HG03432 (cell line): Measurements from ENCODE around the gene PYGM.
A peak's percentile ranks its signal among the peaks of the same experiment; 100 is the strongest.

Experiments used
- ATAC-seq: cut with Tn5 transposase; IDR thresholded peaks from one replicate; pipeline ENCODE4 v1.9.1; 2021; ENCODE audit warnings: mild to moderate bottlenecking, moderate library complexity; ENCODE audit not compliant: unreplicated experiment

PYGM gene

GRCh38 chr11:64741375-64742086 is 18.2 kb downstream of the PYGM start:
- ATAC-seq, result no peak

DNA sequence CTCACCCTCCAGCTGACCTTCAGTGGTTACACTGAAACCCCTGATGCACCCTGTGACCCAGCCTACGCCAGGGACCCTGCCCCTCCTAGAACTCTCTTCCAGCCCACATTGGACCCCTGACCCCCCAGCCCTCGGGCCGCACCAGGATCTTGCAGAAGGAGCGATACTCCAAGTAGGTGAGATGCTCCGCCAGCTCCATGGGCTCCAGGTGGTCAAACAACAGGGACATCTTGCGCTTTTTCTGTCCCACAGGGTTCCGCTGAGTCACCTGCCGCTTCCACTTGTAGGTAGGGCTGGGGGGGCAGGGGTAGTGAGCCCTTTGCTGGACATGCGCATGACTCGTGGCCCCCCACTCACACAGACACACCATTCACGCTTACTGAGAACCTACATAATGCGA is 19.9 kb downstream of the PYGM start:
- ATAC-seq, result no peak

DNA sequence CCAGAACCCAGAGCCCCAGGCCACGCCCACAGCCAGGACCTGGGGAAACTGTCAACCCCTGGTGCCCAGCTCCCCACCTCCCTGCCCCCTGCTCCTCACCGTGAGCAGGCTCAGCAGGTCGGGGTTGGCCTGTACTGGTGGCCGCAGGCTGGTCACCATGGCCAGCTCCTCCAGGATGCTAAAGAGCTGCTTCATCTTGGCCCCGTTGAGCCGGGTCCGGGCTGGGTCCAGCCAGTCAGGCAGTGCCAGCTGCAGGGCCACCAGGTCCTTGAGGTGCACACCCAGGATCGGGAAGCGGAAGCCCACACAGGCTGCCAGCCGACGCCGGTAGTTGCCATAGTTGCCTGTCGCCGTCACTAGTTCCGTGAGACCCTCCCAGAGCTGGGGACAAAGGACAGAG is 23.1 kb downstream of the PYGM start:
- ATAC-seq, result no peak

DNA sequence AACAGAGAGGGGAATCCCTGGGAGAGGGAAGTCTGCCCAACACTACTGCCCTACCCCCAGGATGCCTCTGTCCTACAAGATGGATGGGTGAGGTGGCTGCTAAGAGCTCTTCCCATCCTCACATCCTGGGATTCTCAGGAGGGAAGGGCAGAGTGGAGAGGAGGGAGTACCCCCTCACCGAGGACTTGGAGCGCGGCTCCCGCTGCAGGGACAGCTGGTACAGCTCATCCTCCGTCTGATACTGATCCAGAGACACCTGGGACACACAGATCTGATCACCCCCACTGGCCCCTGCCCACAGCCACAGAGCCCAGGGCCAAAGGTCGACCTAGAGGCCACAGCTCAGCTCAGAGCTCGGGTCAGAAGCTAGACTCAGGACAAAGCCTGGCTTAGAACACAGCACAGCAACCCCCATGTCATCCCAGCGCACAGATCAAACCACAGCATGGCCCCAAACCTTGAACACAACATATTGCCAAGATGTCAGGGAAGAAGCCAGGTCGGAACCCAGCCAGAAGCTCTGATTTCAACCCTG is 24.0 kb downstream of the PYGM start:
- no peak for ATAC-seq

DNA sequence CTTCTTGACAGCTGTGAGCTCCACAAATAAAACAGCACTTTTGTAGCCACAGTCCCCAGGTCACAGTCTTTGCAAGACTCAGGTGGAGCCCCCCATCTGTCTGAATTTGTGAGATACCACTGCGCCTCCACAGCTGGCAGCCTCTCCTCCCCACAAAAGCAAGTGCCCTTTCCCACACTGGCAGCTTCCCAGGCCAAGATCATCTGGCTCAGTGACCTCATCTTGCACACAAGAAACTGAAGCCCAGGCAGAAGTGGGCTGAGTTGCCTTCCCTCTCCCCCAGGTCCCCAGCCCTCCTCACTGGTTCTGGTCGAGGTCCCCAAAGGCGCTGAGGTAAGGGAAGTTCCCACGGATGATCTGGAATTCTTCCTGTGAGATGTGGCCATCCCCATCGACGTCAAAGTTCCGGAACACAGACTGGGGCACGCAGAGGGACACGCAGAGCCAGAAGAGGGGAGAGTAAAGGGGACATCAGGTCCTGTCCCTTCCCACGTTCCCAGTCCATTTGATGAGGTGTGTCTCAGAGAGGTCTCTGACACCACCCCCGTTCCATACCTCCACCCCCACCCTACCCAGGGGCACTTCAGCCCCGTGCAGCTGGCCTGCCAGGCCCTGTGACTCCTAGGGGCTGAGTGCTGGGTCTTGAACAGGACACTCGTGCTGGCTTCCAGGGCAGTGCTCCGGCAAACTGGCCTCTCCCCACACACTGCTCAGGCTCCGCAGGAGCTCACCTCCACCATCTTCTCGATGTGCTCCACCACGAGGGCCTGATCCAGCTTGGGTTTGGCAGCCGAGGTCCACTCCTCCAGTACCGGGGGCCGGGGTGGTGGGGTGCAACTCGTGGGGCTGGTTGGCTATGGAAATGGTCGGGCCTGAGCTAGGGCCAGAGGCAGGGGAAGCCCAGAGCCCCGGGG is 24.7 kb downstream of the PYGM start:
- no peak for ATAC-seq

DNA sequence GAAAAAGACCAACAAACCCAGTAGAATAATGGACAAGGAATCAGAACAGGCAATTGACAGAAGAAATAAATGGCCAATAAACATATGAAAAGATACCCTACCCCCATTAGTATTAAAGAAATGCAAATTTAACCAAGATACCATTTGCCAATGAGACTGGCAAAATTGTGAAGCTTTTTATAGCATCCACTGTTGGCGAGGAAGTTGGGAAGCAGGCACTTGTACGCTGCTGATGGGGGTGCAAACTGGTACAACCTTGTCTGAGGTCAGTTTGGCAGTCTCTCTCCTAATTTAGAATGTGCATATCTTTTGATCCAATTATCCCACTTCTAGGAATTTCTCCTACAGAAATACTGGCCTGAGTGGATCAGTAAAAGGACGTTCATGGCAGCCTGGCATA is 28.2 kb downstream of the PYGM start:
- no peak for ATAC-seq

GRCh38 chr11:64729851-64730382 is 29.9 kb downstream of the PYGM start:
- no peak for ATAC-seq

DNA sequence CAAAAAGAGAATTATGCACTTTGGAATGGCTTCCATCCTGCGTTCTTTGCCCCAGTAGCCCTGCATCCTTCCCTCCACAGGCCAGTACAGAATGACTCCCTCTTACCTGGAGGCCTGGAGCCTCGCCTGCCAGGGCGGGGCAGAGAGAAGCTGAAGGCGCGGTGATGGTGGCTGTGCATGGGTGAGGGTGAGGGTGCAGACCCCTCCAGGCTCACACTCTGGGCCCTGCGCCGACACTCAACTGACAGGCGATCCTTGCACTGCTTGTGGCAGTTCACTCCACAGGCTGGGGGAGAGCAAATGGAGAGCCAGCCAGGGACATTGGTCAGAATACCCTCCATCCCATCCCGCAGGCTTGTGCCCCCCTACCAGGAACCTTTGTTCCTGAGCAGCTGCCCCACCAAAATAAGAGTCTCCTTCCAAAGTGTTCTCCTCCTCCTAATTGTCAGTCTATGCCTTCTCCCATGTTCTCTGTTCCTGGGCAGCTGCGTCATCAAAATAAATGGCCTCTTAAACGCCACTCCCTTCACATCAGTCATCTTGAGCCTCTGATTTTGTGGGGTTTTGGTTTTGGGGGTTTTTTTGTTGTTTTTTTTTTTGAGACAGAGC is 30.9 kb downstream of the PYGM start:
- no peak for ATAC-seq

DNA sequence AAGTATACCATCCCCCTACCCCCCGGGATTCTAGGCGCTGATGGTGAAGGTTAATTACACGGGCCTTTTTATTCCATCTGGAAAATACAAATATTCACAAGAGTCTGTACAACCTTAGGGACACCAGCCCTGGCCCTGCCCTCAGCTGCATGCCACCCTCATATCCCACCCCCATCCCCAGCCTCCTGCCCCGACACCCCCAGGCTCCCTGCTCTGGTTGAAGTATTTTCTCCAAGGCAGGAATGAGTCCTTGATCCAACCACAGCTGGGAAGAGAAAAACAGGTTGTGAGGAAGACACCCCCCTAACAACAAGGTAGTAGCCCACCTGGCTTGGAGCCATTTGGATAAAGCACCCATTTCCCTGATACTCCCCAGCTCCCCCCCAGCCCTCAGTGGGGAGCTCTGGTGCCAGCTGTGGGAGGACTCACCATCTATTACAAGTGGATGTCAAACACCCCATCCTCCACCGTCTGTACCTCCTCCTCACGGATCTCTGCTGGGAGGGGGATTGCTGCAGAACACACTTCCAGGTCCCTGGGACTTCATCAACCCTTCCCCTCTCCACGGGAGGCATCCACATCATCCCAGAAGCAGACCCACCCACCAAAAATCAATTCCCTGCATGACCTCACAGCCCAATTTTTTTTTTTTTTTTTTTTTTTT is 32.8 kb downstream of the PYGM start:
- no peak for ATAC-seq

DNA sequence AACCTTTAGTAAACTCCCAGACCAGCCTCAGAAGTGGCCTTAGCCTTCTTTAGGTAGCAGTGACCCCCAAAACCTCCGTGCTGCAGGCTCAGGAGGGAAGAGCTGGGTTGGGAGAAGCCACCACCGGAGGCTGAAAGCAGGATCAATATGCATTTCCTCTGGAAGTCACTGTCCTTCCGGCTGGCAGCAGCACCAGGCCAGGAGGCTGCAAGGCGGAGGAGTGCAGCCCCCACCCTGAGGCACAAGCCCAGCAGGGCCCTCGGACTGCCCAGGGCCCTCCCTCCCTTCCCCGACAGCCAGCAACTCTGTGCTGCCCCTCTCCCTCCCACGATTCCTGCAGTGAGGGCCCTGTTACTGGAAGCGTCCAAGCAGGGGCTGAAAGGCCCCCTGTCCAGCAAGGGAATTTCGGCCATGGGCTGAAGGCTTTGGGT is 33.5 kb downstream of the PYGM start:
- ATAC-seq, result no peak

- no peak for ATAC-seq
Observed at GRCh38 chr11:64724863-64725532, 34.8 kb downstream of the PYGM start.

DNA sequence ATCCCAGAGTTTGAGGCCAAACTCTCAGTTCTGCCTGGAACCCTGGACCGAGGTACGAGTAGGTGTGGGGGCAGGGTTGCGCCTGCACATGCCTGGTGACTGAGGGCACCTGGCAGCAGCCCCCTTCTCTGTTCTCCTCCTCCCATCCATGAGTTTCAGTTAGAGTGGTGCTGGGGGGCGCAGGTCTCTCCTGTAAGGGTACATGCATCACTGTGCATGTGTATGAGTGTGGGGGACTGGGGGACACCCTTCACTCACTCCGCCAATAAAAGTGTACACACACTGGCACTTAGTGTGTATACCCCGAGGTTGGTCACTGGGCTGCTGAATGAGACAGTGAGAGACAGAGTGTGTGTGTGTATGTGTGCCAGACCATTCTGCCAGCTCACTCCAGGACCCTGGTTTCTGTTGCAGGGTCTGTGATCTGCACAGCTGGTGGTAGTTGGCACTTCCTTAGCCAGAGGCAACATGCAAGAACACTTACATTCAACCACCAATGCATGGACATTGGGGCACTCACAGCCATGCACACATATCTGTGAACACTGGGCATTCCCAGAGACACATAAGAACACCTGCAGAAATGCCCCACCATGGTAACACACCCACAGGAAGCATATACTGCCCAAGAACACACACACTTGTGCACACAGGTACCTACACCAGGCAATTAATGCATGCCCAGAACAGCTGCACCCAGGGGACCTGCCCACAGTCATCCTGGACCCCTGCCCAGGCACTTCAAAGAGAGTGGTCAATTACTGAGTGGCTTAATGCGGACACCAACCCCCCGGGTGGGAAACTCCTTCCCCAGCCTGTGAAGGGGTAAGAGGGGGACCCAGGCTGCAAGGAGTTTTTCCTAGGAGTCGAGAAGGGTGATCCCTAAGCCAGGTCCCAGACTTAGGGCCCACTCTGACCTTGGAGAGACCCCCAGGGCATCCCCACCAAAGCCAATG is 35.6 kb downstream of the PYGM start:
- peak; percentile 15 for ATAC-seq

DNA sequence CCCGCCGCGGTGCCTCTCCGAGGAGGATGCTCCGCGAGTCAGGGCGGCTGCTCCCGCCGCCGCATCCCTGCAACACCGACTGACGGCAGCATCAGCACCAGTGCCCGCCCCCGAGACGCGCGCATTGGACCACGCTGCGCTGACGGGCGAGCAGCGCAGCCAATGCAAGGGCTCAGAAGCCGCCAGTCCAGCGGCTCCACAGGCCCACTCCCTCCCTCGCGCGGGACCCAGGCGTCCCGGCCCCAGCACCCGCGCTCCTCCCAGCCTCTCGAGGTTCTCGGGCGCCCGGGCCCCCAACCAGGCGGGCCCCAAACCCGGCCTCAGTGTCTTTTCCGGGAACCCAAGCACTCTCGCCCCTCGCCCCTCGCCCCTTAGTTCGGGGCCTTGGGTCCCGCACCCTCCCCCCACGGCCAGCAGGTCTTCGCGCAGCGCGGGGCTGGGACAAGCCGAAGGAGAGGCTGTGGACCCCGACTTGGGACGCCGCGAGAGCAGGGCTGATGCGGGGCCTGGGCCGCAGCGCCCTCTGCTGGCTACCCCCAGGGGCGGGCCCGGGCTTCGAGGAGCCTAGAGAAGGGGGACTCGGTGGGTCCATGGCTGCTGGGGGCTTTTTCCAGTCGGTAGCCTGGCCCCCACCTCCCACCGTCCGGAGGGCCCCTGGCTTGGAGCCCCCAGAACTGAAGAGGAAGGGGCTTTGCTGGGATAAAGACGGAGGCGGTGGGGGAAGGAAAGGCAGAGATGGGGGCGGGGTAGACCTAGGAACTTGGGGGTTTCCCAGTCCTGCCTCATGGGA is 36.5 kb downstream of the PYGM start, which contains the start of gene NRXN2:
Gene NRXN2 (minus strand): TSS at position 81 of the 790 bp plus-strand sequence. CDS start 9,498 bp downstream, outside the sequence.
- ATAC-seq, result peak; percentile 81

DNA sequence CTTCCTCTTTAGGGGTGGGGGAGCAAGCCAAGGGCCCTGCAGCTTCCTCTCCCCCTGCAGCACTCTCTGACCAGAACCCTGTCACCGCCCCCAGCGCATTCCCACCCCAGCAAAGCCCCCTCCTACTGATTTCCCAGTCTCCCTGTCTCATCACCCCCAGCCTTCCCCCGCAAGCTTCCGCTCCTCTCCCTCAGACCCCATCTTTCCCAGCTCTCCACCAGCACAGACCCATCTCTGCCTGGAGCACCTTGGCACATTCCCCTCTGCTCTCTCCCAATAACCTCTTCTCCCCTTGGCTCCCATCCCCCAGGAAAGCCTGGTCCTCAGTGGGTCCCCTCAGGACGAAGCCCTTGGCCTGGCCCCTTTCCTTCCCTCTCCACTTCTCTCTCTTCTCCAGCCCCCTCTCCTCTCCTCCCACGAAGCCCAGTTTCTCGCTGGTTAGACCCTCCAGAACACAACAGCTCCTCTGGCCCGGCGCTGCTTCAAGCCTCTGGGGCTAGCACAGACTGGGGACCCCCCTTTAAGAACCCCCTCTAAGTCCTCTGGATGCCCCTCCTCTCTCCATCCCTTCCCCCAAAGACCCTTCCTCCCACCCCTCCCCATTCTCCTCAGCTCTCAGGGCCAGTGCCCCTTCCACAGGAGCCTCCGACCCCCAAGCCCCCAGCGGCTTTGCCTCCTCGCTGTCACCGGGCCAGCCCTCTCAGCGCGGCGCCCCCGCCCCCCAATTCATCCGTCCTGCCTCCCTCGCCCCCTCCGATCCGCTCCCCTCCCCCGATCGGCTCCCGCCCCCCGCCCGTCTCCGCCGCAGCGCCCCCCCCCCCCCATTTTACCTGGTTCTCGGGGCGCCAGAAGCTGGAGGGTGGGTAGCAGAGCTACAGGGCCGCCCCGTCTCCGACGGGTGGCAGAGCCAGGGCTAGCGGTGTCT is 37.4 kb downstream of the PYGM start:
- no peak for ATAC-seq

GRCh38 chr11:64721359-64721699 is 38.4 kb downstream of the PYGM start:
- no peak for ATAC-seq

DNA sequence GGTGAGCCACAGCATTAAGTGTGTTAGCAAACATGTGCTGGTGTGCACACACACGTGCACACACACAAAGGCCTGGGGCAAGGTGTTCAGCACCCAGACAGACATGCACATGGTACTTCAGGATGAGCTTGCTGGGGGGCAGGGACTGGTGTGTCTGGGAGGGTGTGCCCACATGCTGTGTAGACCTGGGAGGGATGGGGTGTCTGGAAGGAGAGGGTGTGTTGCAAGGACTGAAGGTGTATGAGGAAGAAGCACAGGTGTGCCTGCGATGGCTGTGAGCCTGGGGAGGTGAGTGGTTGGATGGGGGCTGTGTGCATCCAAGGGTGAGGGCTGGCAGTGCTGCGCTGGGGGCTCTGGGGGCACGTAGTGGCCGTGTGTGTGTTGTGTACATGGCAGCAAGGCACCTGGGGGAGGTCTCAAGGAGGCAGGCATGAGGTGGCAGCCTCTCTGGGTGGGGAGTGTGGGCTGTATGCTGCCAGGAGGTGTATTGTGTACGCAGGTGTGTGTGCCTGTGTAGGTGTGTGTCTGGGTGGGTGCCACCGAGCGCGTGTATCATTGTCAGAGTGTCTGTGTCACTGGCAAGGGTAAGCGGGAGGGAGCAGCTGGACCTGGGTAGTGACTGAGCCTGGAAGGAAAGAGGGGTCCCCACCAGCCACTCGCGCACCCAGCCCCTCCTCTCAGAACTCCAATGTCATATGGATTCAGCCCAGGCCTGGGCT is 39.0 kb downstream of the PYGM start:
- ATAC-seq, result no peak
